Epithelial cell of esophagus (primary cell): Measurements from ENCODE around the gene DAAM2.

ENCODE experiments used
- DNase-seq: peaks from one replicate; pipeline ENCODE4 v3.0.0; 2010; ENCODE audit warnings: low read depth
- H3K4me3 ChIP-seq: 2 replicates; pipeline ENCODE4 v1.5.1; 2011; ENCODE audit warnings: mild to moderate bottlenecking, low read length, control low read depth
- TF ChIP-seq, protein P1 (sequence below): IDR thresholded peaks from 2 replicates; pipeline ENCODE4 v1.5.1; 2011; ENCODE audit warnings: low read depth, mild to moderate bottlenecking, low read length, control low read depth, inconsistent platforms; ENCODE audit not compliant: insufficient read depth; ENCODE audit errors: missing control alignments

Gene DAAM2

DNA sequence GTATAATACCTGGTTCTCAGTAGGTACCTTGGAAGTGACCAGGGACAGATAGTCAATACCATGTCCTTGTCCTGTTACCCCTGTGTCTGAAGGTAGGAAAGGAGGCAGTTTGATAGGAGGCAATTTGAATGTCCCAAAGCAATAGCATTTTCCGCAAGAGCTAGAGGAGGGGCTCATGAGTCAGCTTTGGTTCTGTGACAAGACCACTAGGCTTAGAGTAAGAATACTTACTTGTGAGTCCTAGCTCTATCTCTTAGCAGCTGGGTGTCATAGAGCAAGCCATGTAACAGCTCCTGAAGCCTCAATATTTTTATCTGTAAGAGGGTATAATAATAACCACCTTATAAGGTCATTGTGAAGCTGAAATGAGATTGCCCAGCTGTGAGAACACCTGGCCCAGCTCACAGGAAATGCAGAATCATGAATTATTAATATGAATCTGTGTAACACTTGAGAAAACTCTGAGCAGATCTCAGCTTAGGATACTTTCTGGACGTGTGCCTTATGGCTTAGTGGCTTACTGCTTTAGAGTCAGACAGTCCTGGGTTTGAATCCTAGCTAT is 58.6 kb downstream of the DAAM2 start:
- TF ChIP-seq, protein P1, sequence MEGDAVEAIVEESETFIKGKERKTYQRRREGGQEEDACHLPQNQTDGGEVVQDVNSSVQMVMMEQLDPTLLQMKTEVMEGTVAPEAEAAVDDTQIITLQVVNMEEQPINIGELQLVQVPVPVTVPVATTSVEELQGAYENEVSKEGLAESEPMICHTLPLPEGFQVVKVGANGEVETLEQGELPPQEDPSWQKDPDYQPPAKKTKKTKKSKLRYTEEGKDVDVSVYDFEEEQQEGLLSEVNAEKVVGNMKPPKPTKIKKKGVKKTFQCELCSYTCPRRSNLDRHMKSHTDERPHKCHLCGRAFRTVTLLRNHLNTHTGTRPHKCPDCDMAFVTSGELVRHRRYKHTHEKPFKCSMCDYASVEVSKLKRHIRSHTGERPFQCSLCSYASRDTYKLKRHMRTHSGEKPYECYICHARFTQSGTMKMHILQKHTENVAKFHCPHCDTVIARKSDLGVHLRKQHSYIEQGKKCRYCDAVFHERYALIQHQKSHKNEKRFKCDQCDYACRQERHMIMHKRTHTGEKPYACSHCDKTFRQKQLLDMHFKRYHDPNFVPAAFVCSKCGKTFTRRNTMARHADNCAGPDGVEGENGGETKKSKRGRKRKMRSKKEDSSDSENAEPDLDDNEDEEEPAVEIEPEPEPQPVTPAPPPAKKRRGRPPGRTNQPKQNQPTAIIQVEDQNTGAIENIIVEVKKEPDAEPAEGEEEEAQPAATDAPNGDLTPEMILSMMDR, result no peak
- H3K4me3 ChIP-seq, result no peak overlapping the region
- DNase-seq, result no peak

DNA sequence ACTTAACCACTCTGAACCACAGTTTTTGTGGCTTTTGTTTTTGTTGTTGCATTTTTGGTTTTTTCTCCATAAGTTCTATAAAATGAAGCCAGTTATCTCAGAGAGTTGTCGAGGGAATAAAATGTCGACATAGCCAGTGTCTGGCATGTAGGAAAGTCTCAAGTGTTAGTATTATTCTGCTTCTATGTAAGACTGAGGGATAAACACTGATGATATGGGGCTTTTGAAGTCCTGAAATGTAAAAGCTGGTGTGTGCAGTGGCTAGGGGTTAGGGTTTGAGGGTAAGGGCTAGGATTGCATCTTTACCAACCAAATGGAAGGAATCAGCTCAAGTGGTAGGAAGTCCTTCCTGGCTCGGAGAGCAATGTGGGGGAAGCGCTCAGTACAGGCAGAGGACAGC is 59.2 kb downstream of the DAAM2 start:
- no peak overlapping the region for H3K4me3 ChIP-seq
- TF ChIP-seq, protein P1, result no peak
- DNase-seq, result no peak

DNA sequence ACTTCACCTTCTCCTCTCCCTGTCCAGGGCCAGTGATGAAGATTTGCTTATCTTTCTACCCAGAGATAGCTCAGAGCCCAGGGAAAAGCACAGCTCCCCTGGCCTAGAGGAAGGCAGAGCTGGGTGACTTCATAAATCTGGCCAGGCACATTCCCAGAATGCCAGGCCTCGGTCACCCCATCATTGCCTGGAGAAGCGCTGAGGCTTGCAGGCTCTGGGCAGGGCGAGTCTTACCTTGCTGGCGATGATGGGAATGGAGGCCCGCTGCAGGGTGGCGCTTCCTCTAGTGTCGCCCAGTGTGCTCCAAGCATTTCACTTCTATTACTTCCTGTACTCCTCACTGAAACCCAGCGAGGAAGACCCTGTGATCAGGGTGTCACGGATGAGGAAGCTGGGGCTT is 60.1 kb downstream of the DAAM2 start:
- DNase-seq, result no peak
- TF ChIP-seq, protein P1, result no peak
- no peak overlapping the region for H3K4me3 ChIP-seq

DNA sequence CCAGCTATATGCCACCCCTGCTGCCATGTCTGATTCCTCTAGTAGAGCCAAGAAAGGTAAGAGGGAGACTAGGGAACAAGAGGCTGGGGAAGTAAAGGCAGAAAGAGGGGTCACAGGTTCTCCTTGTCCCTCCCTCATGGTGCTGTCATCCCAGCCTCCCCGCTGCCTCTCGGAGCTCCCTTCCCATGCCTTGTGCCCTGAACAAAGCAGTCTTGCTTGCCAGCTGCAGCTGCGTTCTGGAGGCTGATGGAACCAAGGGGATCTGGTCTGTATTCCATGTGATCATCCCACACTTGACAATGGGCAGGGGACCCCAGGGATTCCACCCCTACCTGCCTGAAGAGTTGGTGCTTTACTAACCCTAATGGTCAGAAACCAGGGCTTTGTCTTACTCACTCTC is 61.4 kb downstream of the DAAM2 start:
- DNase-seq, result no peak
- no peak overlapping the region for H3K4me3 ChIP-seq
- TF ChIP-seq, protein P1, result no peak

DNA sequence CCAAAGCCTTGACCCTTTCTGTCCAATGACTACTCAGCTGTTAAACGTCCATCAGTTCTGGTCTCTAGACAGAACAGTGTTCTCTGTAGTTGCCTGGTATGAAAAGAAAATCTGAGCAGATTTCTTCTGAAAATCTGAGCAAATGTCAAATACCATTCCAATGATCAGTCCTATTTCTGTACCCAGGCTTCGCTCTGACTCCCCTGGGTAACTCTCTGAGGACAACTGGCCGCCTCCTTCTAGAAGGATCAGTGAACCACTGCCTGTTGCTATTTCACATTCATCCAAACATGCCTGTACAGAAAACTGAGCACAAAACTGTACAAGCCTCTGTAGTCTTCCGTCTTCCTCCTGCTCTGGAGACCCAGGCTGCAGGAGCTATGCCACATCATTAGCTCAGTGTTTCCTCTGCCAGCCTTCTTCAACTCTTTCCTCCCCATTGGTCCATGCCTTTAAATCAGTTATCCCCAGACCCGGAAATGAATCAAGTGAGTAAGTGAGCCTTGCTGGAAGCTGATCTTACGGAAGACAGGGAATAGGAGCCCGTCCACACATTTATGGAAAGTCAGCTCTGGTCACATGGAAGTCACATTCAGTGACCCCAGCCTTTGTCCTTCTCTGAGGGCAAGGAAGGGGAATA is 63.3 kb downstream of the DAAM2 start:
- no peak for DNase-seq
- no peak overlapping the region for H3K4me3 ChIP-seq

DNA sequence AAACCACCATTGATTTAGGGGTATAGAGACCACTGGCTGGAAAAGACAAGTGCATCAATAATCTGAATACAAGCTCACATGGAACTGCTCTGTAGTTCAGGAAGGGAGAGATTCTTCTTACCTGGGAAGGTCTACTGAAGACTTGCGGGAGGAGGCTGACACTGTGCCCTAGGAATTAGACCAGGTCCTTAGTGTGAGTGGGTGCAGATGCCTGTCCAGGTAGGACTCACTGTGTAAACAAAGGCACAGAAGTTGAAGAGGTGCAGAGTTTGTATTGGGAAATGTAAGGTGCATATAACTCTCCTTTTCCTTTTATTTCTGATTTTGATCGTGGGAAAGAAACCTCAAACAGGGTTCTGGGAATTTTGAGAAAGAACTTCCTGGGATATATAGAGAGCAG is 66.8 kb downstream of the DAAM2 start:
- H3K4me3 ChIP-seq, result no peak overlapping the region
- TF ChIP-seq, protein P1, result no peak
- DNase-seq, result no peak

More for the DNA sequence above, 63.3 kb downstream of the DAAM2 start:
- TF ChIP-seq, protein P1, result no peak

DNA sequence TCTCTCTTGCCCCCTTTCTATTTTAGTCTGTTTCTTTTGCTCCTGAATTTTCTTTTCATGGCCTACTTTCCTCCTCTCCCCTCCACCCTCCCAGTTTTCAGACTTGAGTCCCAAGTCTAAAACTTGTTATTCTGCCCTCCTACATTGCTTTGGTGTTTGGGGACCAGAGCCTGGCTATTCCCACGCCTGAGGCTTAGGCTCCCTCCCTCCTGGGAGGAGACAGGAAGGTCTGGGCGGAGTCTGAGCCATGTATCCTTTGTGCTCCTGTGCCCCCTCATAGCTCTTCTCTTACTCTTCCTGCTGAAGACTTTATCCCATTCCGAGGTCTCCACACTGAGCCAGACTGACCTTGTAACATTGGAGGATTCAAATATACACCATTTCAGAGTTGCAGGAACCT is 69.5 kb downstream of the DAAM2 start:
- TF ChIP-seq, protein P1, result no peak
- DNase-seq, result no peak
- H3K4me3 ChIP-seq, result no peak overlapping the region
